Superior temporal gyrus (tissue), 1 donor: ENCODE data around the gene OR4D11.

ENCODE experiments used
- DNase-seq: peaks from one replicate; pipeline ENCODE4 v3.0.0-alpha.2; 2016; ENCODE audit errors: extremely low spot score

Gene OR4D11

DNA sequence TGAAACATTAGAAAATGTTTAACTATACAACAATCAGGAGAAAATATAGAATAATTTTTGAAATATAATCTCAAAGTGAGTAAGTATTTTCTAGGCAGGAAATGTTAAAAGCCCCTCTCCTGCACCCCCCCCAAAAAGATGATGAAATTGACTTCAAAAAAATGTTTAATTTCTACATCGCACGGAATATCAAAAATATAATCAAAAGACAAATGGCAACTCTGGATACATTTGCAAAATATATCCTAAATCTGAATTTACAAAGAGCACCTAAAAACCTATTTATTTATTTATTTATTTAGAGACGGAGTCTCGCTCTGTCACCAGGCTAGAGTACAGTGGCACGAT lies 44.9 kb downstream of the OR4D11 start:
- no peak for DNase-seq

DNA sequence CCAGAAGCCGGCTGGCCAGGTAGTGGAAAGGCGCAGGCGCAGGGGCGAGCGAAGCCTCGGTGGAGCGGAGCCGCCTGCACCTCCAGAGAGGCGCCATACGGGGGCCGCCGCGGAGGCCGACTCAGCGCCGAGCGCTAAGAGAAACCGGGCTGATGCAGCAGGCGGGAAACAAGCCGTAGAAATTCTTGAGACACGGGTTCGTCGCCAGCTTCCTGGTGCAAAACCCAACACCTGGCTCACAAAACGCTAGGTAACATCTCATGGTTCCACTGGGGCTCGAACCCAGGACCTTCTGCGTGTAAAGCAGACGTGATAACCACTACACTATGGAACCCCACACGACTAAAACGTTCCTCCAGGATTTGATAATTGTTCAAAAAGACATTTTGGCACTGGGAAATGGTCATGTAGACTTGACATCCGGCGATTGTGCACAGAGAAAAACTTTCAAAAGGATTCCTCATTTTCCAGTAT lies 47.0 kb downstream of the OR4D11 start:
- peak; percentile 90 for DNase-seq

- peak; percentile 93 for DNase-seq
These were observed 47.7 kb downstream of the OR4D11 start for GRCh38 chr11:59550842-59551658.

DNA sequence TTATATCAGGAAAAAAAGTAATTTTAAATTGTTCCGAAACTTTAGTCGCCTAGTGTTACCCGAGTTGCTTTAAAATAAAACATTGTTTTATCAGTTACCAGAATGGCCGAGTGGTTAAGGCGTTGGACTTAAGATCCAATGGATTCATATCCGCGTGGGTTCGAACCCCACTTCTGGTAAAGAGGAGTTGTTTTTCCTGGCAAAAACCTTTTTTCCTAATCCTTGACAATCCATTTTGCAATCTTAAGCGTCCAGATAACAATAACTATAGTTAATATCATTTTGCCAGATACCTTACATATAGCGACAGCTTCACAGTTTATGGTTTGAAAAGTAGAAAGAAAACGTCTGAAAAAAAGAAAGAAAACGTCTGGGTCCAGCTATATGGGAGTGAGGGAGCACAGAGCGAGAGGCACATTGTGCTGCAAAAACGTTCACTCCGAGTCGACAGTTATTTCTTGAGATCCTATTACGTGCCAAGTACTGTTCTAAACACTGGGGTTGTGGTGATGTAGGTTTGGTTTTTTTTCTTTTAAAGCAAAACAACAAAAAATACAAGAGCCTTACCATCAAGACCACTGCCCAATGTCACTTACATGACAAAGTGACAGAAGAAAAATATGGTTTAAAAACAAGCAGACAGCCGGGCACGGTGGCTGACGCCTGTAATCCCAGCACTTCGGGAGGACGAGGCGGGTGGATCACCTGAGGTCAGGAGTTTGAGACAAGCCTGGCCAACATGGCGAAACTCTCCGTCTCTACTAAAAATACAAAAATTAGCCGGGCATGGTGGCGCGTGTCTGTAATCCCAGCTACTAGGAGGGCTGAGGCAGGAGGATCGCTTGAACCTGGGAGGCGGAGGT lies 48.5 kb downstream of the OR4D11 start:
- DNase-seq: peak; percentile 82

GRCh38 chr11:59552844-59553243 lies 49.5 kb downstream of the OR4D11 start:
- DNase-seq: no peak

DNA sequence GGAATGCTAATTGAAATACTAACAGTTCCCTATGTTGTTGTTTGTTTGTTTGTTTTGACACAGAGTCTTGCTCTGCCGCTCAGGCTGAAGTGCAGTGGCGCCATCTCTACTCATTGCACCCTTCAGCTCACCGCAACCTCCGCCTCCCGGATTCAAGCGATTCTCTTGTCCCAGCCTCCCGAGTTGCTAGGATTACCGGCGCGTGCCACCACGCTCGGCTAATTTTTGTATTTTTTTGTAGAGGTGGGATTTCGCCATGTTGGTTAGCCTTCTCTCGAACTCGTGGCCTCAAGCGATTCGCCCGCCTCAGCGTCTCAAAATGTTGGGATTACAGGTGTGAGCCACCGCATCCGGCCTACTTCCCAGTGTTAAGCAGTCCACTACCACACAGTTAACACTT lies 49.9 kb downstream of the OR4D11 start:
- DNase-seq: no peak
